Measurements from ENCODE around the gene RBMS3.

- TF ChIP-seq ZNF331 (CRISPR knock-in tag; IDR thresholded peaks at IDR 0.05; ENCODE audit: low read depth) (no peak), EZH2 (IDR thresholded peaks at IDR 0.05; ENCODE audit: low read depth, unreplicated experiment) (no peak)
These were observed 57.5 kb downstream of the RBMS3 start for GRCh38 chr3:29338377-29338776.
